ENCODE results near the gene AMACR. TPM values are rescaled to one million over a fixed set of nuclear protein-coding genes. Genes with fewer than 3 reads are reported as not detected.

AMACR gene
- total and polyA plus RNA-seq, 9 of the 15 experiments (the other 6 are each of a cell fraction or from before 2014, with no cell fraction given), result 0.72 to 4.6 (median 4.0) TPM

DNA sequence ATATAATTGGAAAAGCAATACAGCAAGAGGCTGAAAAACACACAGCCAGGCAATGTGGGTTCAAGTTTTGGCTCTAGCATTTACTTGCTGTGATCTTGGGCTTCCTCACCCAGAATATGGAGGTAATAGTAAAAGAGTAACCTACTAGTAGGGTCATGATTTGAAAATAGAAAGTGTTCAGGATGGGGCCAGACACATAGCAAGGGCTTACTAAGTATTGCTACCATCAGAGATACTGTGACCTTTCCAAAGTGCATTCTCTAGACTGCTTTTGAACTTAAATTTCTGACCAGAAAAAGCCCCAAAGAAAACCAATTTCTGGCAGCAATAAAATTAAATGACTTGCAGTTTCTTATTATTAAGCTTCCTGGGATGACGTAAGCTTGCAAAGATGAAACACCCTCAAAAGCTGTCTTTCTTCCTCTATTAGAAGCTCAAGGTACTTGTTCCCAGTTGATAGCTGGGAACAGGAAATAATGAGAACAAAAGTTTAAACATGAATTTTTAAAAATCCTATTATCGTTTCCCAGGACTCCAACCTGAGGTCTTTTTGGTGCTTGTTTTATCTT is 43.6 kb downstream of the AMACR start:
- no peak for DNase-seq (ENCODE audit: extremely low read depth in 1 of 4, low spot score in 3 of 4)
- 0% methylated on average over 2 of the region's 2 CpGs for WGBS (ENCODE audit: insufficient coverage, low coverage, missing lambda C conversion rate)
- ChIA-PET CTCF (ENCODE audit: low intra/inter-chr PET ratio) (no interaction called here), POLR2A (interaction anchor here (0.6 kb wide), 1 partner anchor 881 kb away, joined by 4 read pairs; no protein-coding TSS in a partner anchor)
- BruUV-seq (replicated peaks), result no TSS peak
- Histone ChIP-seq H4K20me1 (replicated peaks; ENCODE audit: control insufficient read depth, insufficient read depth, low read length) (no peaks in the 10 kb centered on the region), H3K4me3 (no peak overlapping the region), H3K4me1 (replicated peaks in 1 of 2; ENCODE audit: control insufficient read depth in 2 of 2, insufficient read depth in 2 of 2, low read length in 2 of 2) (no peaks in the 10 kb centered on the region), H2AFZ (ENCODE audit: low read depth, low read length) (no peak overlapping the region), H3K4me2 (ENCODE audit: insufficient read depth, low read length) (no peak overlapping the region), H3K27me3 (ENCODE audit: control insufficient read depth in 2 of 2, insufficient read depth in 2 of 2, low read length in 2 of 2) (no peaks in the 10 kb centered on the region), H3K9ac (ENCODE audit: insufficient read depth in 1 of 2, low read depth in 2 of 2, low read length in 2 of 2) (no peak overlapping the region), H3K9me1 (ENCODE audit: control insufficient read depth, insufficient read depth, low read length) (no peaks in the 10 kb centered on the region), H3K9me3 (replicated peaks; ENCODE audit: control insufficient read depth, insufficient read depth, low read depth, low read length) (no peaks in the 10 kb centered on the region), H3K79me2 (ENCODE audit: control insufficient read depth, insufficient read depth, low read length) (no peaks in the 10 kb centered on the region), H3K27ac (ENCODE audit: extremely low read depth, low read depth, low read length) (no peak overlapping the region), H3K36me3 (ENCODE audit: control insufficient read depth, insufficient read depth, low read length) (no peaks in the 10 kb centered on the region)
- intact Hi-C loops (cut with micrococcal nuclease), result no loop called here
- FAIRE-seq, result no peak
- in situ Hi-C loops (cut with MboI), result no loop called here
- TF ChIP-seq MAFG (tag; conservative IDR thresholded peaks at IDR 0.05) (peak; percentile 28; the same call in 1 of the 2 replicates), ZNF586 (CRISPR knock-in tag; conservative IDR thresholded peaks at IDR 0.05) (no peak)
- no peak for ATAC-seq

DNA sequence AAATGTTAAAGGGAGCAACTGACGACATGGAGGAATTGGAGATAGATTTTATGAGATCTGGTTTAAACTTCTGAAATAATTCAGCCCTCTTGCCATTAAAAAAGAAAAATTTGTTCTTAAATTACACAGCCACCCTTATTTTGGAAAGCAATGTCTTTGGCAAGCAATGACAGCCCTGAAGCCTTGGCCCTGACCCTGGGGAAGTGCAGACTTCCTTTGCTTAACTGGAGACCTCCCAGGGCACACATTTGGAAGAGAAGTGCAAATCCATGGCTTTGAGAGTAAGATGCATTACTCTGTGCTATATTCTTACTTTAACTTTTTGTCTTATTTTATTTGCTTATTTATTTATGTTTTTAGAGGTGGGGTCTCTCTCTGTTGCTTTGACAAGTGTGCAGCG is 49.7 kb downstream of the AMACR start:
- Histone ChIP-seq H3K4me3 (no peak overlapping the region), H2AFZ (ENCODE audit: low read depth, low read length) (no peak overlapping the region), H3K4me1 (replicated peaks in 1 of 2; ENCODE audit: control insufficient read depth in 2 of 2, insufficient read depth in 2 of 2, low read length in 2 of 2) (no peaks in the 10 kb centered on the region), H4K20me1 (replicated peaks; ENCODE audit: control insufficient read depth, insufficient read depth, low read length) (no peaks in the 10 kb centered on the region), H3K27me3 (ENCODE audit: control insufficient read depth in 2 of 2, insufficient read depth in 2 of 2, low read length in 2 of 2) (no peaks in the 10 kb centered on the region), H3K9me1 (ENCODE audit: control insufficient read depth, insufficient read depth, low read length) (no peaks in the 10 kb centered on the region), H3K9me3 (replicated peaks; ENCODE audit: control insufficient read depth, insufficient read depth, low read depth, low read length) (no peaks in the 10 kb centered on the region), H3K79me2 (ENCODE audit: control insufficient read depth, insufficient read depth, low read length) (no peaks in the 10 kb centered on the region), H3K9ac (ENCODE audit: insufficient read depth in 1 of 2, low read depth in 2 of 2, low read length in 2 of 2) (no peak overlapping the region), H3K27ac (ENCODE audit: extremely low read depth, low read depth, low read length) (no peak overlapping the region), H3K4me2 (ENCODE audit: insufficient read depth, low read length) (no peak overlapping the region), H3K36me3 (ENCODE audit: control insufficient read depth, insufficient read depth, low read length) (no peaks in the 10 kb centered on the region)
- FAIRE-seq, result no peak
- no peak for DNase-seq (ENCODE audit: extremely low read depth in 1 of 4, low spot score in 3 of 4)
- intact Hi-C loops (cut with micrococcal nuclease) (no loop called here), in situ Hi-C loops (cut with MboI) (no loop called here)
- ChIA-PET POLR2A (no interaction called here), CTCF (ENCODE audit: low intra/inter-chr PET ratio) (no interaction called here)
- no TSS peak for BruUV-seq (replicated peaks)
- ATAC-seq, result no peak
- WGBS (ENCODE audit: insufficient coverage, low coverage, missing lambda C conversion rate), result 3% methylated on average over 2 of the region's 2 CpGs
- no peak for TF ChIP-seq ARID1B (IDR thresholded peaks at IDR 0.05)
- no peak for TF ChIP-seq ZNF644 (tag; IDR thresholded peaks at IDR 0.05; ENCODE audit: low read depth)
- no peak for TF ChIP-seq SMARCB1 (IDR thresholded peaks at IDR 0.05; ENCODE audit: insufficient read length, low read depth)
- no peak for TF ChIP-seq TCF3 (CRISPR knock-in tag; IDR thresholded peaks at IDR 0.05)
- TF ChIP-seq, protein P1, sequence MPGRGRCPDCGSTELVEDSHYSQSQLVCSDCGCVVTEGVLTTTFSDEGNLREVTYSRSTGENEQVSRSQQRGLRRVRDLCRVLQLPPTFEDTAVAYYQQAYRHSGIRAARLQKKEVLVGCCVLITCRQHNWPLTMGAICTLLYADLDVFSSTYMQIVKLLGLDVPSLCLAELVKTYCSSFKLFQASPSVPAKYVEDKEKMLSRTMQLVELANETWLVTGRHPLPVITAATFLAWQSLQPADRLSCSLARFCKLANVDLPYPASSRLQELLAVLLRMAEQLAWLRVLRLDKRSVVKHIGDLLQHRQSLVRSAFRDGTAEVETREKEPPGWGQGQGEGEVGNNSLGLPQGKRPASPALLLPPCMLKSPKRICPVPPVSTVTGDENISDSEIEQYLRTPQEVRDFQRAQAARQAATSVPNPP (IDR thresholded peaks at IDR 0.05; ENCODE audit: borderline replicate concordance, insufficient read depth, insufficient read length), result no peak
- TF ChIP-seq STAT5B (CRISPR knock-in tag; IDR thresholded peaks at IDR 0.05), result no peak
- TF ChIP-seq KLF16 (IDR thresholded peaks at IDR 0.05), result no peak
- no peak for TF ChIP-seq NFATC3 (IDR thresholded peaks at IDR 0.05)
- TF ChIP-seq U2AF1 (optimal IDR thresholded peaks at IDR 0.05; ENCODE audit: low read depth, low read length), result no peak
- no peak for TF ChIP-seq CBFB (CRISPR knock-in tag; IDR thresholded peaks at IDR 0.05)
- no peak for TF ChIP-seq ZNF830 (CRISPR knock-in tag; IDR thresholded peaks at IDR 0.05)
- TF ChIP-seq HMGN3 (IDR thresholded peaks at IDR 0.05; ENCODE audit: borderline replicate concordance, extremely low read depth, insufficient read length, low read depth, low read length), result no peak
- TF ChIP-seq ZNF174 (CRISPR knock-in tag; IDR thresholded peaks at IDR 0.05), result no peak

Measured in K562 (cell line).